HFF-Myc (cell line): ENCODE results near the gene THSD7B.

Source experiments
- DNase-seq: peaks from one replicate; pipeline ENCODE4 v3.0.0-alpha.2; 2011; ENCODE audit warnings: low read depth; ENCODE audit errors: extremely low read depth
- H3K4me3 ChIP-seq: replicated peaks from 2 replicates; pipeline ENCODE4 v1.5.1; 2011; ENCODE audit warnings: low read depth, mild to moderate bottlenecking, control low read depth, low read length
- CTCF ChIP-seq: IDR thresholded peaks from 2 replicates; pipeline ENCODE4 v1.5.1; 2012; ENCODE audit warnings: mild to moderate bottlenecking, low read depth, low read length, control low read depth; ENCODE audit errors: missing control alignments

The THSD7B gene

DNA sequence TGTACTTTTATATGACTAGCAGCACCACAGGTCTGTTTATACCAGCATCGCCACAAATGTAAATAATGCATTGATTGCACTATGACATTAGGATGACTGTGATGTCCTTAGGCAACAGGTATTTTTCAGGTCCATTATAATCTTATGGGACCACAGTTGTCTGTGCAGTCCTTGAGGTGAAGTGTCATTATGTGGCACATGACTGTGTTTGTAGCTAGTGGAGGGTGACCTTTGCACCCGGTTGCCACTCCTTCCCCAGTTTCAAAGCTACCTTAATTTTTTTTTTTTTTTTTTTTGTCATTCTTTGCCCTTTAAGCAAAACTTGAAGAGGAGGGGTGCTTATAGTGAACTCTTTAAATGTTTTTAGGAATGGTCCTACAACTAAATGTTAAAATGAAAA, 386.4 kb downstream of the THSD7B start:
- TF ChIP-seq CTCF: no peak
- no peak overlapping the region for H3K4me3 ChIP-seq
- no peak for DNase-seq

- no peak for TF ChIP-seq CTCF
- no peak for DNase-seq
- no peak overlapping the region for H3K4me3 ChIP-seq
Measured at GRCh38 chr2:137154946-137155345, 389.6 kb downstream of the THSD7B start.

DNA sequence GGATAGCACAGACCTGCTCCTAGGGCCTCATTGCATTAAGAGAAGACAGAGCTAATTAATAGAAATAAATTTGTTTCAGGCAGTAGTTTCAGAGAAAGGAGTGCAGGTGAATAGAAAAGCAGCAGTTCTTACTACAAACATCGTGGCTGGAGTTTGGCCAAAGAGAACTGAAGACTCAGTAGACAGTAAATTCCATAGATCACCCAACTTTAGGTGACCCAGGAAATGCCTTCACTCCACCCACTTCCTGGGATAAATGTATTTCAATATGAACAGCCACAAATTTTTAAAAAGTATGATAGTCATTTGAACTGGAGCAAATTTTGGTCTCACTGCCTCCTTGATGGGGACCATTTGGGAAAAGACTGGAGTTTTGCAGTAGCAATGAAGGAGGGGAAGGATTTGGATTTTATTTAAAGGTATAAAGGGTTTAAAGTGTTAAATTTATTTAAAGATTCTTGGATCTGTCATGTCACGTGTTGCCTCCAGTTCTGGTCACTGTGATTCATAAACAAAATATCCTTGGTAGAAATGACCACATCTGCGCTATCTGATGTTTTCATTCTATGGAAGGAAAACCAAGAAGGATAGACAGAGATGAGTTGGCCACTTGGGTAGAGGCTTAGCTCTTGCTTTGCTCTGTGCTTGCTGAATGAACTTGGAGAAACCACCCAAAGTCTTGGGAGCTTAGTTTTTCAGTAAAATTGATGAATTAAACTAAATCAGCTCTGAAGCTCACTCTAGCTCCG, 390.2 kb downstream of the THSD7B start:
- DNase-seq: no peak
- no peak for TF ChIP-seq CTCF
- no peak overlapping the region for H3K4me3 ChIP-seq

- H3K4me3 ChIP-seq: no peak overlapping the region
- DNase-seq: no peak
- no peak for TF ChIP-seq CTCF
Measured at GRCh38 chr2:137156221-137156844, 391.0 kb downstream of the THSD7B start.

DNA sequence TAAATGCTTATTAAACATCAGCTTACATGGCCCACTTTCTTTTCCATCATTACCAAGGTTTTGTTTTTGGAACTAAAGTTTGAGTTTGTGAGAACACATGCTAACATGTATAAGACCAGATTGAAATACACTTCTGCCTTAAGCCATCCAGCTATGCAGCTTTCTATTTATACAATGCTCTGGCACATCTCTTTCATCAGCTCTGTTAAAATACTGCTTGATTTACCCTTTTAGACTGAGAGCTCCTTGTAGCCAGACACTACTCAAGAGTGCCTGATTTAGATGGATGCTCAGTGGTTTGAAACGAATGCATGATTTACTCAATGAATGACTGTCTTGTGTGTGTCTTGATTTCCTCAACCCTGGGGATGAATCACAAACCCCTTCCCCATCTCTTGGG, 392.5 kb downstream of the THSD7B start:
- no peak for TF ChIP-seq CTCF

DNA sequence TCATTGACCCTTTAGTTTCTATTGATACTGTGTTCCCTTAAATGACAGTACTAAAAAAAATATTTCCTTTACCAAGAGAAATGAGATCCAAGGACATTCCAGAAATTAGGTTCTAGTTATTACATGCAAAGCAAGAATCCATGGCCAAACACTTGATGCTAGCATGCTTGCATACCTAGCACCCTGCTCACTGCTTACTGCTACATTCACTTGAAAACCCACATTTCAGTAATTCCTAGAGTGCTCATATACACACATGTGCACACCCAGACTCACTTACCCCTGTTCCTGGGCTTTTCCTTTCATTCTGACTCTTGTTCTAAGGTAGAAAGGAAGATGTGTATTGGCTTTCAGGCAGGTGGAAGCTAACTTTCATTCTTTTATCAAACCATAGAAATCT, 395.9 kb downstream of the THSD7B start:
- TF ChIP-seq CTCF: no peak
- DNase-seq: no peak
- no peak overlapping the region for H3K4me3 ChIP-seq

More for the DNA sequence above, 392.5 kb downstream of the THSD7B start:
- H3K4me3 ChIP-seq: no peak overlapping the region
- no peak for DNase-seq
